ENCODE data around the gene TMCC1.
"Not testable (repeated sequence)": the region's sequence is repeated elsewhere in the genome, so short reads cannot be mapped to it uniquely, and the experiment has no call there.

Gene TMCC1

GRCh38 chr3:129657261-129658046, 236.1 kb downstream of the TMCC1 start:
- in situ Hi-C loops (cut with MboI; ENCODE audit: low sequenced_read_pairs), result loop anchor here (10.0 kb wide), 1 partner anchor 277 kb away; no protein-coding TSS in a partner anchor

- in situ Hi-C loops (cut with MboI; ENCODE audit: low sequenced_read_pairs), result loop anchor here (10.0 kb wide), 1 partner anchor 278 kb away; no protein-coding TSS in a partner anchor
Measured at GRCh38 chr3:129656659-129657247, 236.8 kb downstream of the TMCC1 start.

GRCh38 chr3:129655291-129655700, 238.2 kb downstream of the TMCC1 start:
- in situ Hi-C loops (cut with MboI; ENCODE audit: low sequenced_read_pairs), result loop anchor here (10.0 kb wide), 1 partner anchor 280 kb away; no protein-coding TSS in a partner anchor

- in situ Hi-C loops (cut with MboI; ENCODE audit: low sequenced_read_pairs), result loop anchor here (10.0 kb wide), 1 partner anchor 281 kb away; no protein-coding TSS in a partner anchor
Measured at GRCh38 chr3:129654131-129654530, 239.4 kb downstream of the TMCC1 start.

GRCh38 chr3:129653019-129653418, 240.5 kb downstream of the TMCC1 start:
- in situ Hi-C loops (cut with MboI; ENCODE audit: low sequenced_read_pairs), result loop anchor here (10.0 kb wide), 1 partner anchor 282 kb away; no protein-coding TSS in a partner anchor

GRCh38 chr3:129651435-129652202, 241.9 kb downstream of the TMCC1 start:
- in situ Hi-C loops (cut with MboI; ENCODE audit: low sequenced_read_pairs), result loop anchor here (10.0 kb wide), 1 partner anchor 283 kb away; no protein-coding TSS in a partner anchor

- in situ Hi-C loops (cut with MboI; ENCODE audit: low sequenced_read_pairs), result loop anchor here (10.0 kb wide), 1 partner anchor 284 kb away; no protein-coding TSS in a partner anchor
Measured at GRCh38 chr3:129650256-129650872, 243.1 kb downstream of the TMCC1 start.

- in situ Hi-C loops (cut with MboI; ENCODE audit: low sequenced_read_pairs), result no loop called here
Measured at GRCh38 chr3:129648391-129648790, 245.1 kb downstream of the TMCC1 start.

- in situ Hi-C loops (cut with MboI; ENCODE audit: low sequenced_read_pairs), result no loop called here
Measured at GRCh38 chr3:129645286-129645685, 248.2 kb downstream of the TMCC1 start.

- in situ Hi-C loops (cut with MboI; ENCODE audit: low sequenced_read_pairs), result no loop called here
Measured at GRCh38 chr3:129644836-129645235, 248.7 kb downstream of the TMCC1 start.

GRCh38 chr3:129641567-129642260, 251.8 kb downstream of the TMCC1 start:
- in situ Hi-C loops (cut with MboI; ENCODE audit: low sequenced_read_pairs), result not testable (repeated sequence)

GRCh38 chr3:129640985-129641384, 252.5 kb downstream of the TMCC1 start:
- in situ Hi-C loops (cut with MboI; ENCODE audit: low sequenced_read_pairs), result not testable (repeated sequence)

GRCh38 chr3:129638481-129638880, 255.0 kb downstream of the TMCC1 start:
- in situ Hi-C loops (cut with MboI; ENCODE audit: low sequenced_read_pairs), result no loop called here

GRCh38 chr3:129636082-129636481, 257.4 kb downstream of the TMCC1 start:
- in situ Hi-C loops (cut with MboI; ENCODE audit: low sequenced_read_pairs), result no loop called here

- in situ Hi-C loops (cut with MboI; ENCODE audit: low sequenced_read_pairs), result no loop called here
Measured at GRCh38 chr3:129635656-129636055, 257.9 kb downstream of the TMCC1 start.

- in situ Hi-C loops (cut with MboI; ENCODE audit: low sequenced_read_pairs), result no loop called here
Measured at GRCh38 chr3:129633751-129634481, 259.6 kb downstream of the TMCC1 start.

- in situ Hi-C loops (cut with MboI; ENCODE audit: low sequenced_read_pairs), result no loop called here
Measured at GRCh38 chr3:129632977-129633376, 260.5 kb downstream of the TMCC1 start.

- in situ Hi-C loops (cut with MboI; ENCODE audit: low sequenced_read_pairs), result no loop called here
Measured at GRCh38 chr3:129632556-129632955, 261.0 kb downstream of the TMCC1 start.

- in situ Hi-C loops (cut with MboI; ENCODE audit: low sequenced_read_pairs), result no loop called here
Measured at GRCh38 chr3:129632056-129632455, 261.5 kb downstream of the TMCC1 start.
